Measurements from ENCODE around the gene SMYD5. TPM values are rescaled to one million over a fixed set of nuclear protein-coding genes. Genes with fewer than 3 reads are reported as not detected.
A peak's percentile ranks its signal among the peaks of the same experiment; 100 is the strongest.

Gene SMYD5
- total and polyA plus RNA-seq, 9 of the 15 experiments (the other 6 are each of a cell fraction or from before 2014, with no cell fraction given): 11.4 to 56.8 (median 32.0) TPM

GRCh38 chr2:73233932-73234832, 20.1 kb downstream of the SMYD5 start, which contains the start of gene CCT7 (continued):
- TF ChIP-seq PBX2 (CRISPR knock-in tag; IDR thresholded peaks at IDR 0.05; ENCODE audit: low read depth) (no peak), PBX2 (tag; conservative IDR thresholded peaks at IDR 0.05; ENCODE audit: low read depth) (no peak), ZFP91 (CRISPR knock-in tag; IDR thresholded peaks at IDR 0.05) (no peak), E2F3 (CRISPR knock-in tag; IDR thresholded peaks at IDR 0.05) (no peak), ZNF668 (CRISPR knock-in tag; IDR thresholded peaks at IDR 0.05) (no peak), ZFX (CRISPR knock-in tag; IDR thresholded peaks at IDR 0.05) (peak; percentile 98), UBTF (IDR thresholded peaks at IDR 0.05; ENCODE audit: borderline replicate concordance in 1 of 2, low read depth in 2 of 2, low read length in 2 of 2) (0 out of 4 replicates have a peak, but pooled peaks of 1 of the 2 experiments have one; percentile 24), HDAC3 (IDR thresholded peaks at IDR 0.05; ENCODE audit: borderline replicate concordance, partially characterized antibody) (no peak), ZKSCAN8 (CRISPR knock-in tag; IDR thresholded peaks at IDR 0.05) (no peak), PHTF2 (CRISPR knock-in tag; IDR thresholded peaks at IDR 0.05) (no peak; the same call in 1 of the 2 replicates), CREB3L1 (IDR thresholded peaks at IDR 0.05; ENCODE audit: borderline replicate concordance, low read depth) (peak; percentile 69; the same call in 1 of the 2 replicates), E2F1 (CRISPR knock-in tag; IDR thresholded peaks at IDR 0.05) (peak; percentile 60), POLR2B (IDR thresholded peaks at IDR 0.05; ENCODE audit: low read depth, partially characterized antibody) (peak; percentile 96)
- TF ChIP-seq, protein P1, sequence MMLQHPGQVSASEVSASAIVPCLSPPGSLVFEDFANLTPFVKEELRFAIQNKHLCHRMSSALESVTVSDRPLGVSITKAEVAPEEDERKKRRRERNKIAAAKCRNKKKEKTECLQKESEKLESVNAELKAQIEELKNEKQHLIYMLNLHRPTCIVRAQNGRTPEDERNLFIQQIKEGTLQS (IDR thresholded peaks at IDR 0.05): no peak
- TF ChIP-seq, protein P1 (CRISPR knock-in tag; conservative IDR thresholded peaks at IDR 0.05): 0 out of 2 replicates have a peak, but pooled peaks have one; percentile 61

Measured in K562 (cell line).